Activated B cell treated with CpG ODN at 0.5 μM for 24 hours (primary cell): ENCODE results near the gene RGS17. TPM values are rescaled to one million over a fixed set of nuclear protein-coding genes. Genes with fewer than 3 reads are reported as not detected.

ENCODE experiments used
- ATAC-seq: fragments of 200-7000 bp; cut with Tn5 transposase; one replicate; pipeline ENCODE4 v1.10.0; 2021; ENCODE audit warnings: low read depth, mild to moderate bottlenecking, moderate library complexity
- CTCF ChIA-PET: fragments of 350-600 bp; sonication (Branson Sonifier 250); formaldehyde crosslinking; loops from one replicate; lab custom pipeline; 2021; ENCODE audit warnings: antibody characterized with exemption; lab: Charles Lee
- POLR2A ChIA-PET: fragments of 350-600 bp; sonication (Branson Sonifier 250); formaldehyde crosslinking; loops from one replicate; lab custom pipeline; 2021; ENCODE audit warnings: antibody characterized with exemption; lab: Charles Lee
- DNase-seq: peaks from one replicate; pipeline ENCODE4 v3.0.0; 2022
- H3K27ac Mint-ChIP-seq: one replicate; pipeline ENCODE4 v1.8.0; 2020; ENCODE audit warnings: mixed read lengths
- H3K27me3 Mint-ChIP-seq: one replicate; pipeline ENCODE4 v1.8.0; 2021; ENCODE audit warnings: mixed read lengths
- H3K36me3 Mint-ChIP-seq: one replicate; pipeline ENCODE4 v1.8.0; 2021; ENCODE audit warnings: low read depth, mixed read lengths
- H3K4me1 Mint-ChIP-seq: one replicate; pipeline ENCODE4 v1.8.0; 2021; ENCODE audit warnings: mixed read lengths
- H3K4me3 Mint-ChIP-seq: one replicate; pipeline ENCODE4 v1.8.0; 2020; ENCODE audit warnings: mild to moderate bottlenecking, mixed read lengths
- H3K9me3 Mint-ChIP-seq: one replicate; pipeline ENCODE4 v1.8.0; 2020; ENCODE audit warnings: mixed read lengths
- intact Hi-C: fragments of 100-400 bp; cut with micrococcal nuclease; formaldehyde crosslinking; loops from one replicate; pipeline ENCODE4 v1.15.1; 2024
- total RNA-seq: library from RNA; stranded (reverse); gene quantifications from 2 replicates; pipeline ENCODE4 v1.2.3, GENCODE V29; 2022
- TF ChIP-seq, protein P1 (sequence below): fragments of 200-600 bp; IDR thresholded peaks from one replicate; pipeline ENCODE4 v1.8.0; 2022; ENCODE audit warnings: antibody characterized with exemption, mild to moderate bottlenecking

The RGS17 gene
- total RNA-seq, 1 donor from 2014 or later: not detected

DNA sequence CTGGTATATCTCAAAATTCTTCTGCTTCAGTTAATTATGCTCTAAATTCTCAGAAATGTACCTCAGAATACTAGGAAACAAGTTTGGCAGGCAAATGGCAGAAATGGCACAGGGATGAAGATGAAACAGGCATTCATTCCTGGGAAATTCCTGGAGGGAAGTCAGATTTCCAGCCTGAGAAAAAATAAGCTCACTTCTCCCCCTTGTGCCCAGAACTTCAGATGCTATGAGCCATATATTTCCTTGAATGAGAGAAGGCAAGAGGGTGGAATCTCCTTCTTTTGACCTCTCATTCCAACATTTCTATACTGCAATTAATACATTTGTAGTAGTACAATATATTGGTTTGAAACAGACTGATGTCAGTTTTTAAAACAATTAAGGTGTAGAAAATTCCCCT, 22.8 kb downstream of the RGS17 start:
- DNase-seq: no peak
- H3K27me3 Mint-ChIP-seq: no peaks in the 10 kb centered on the region
- no peak overlapping the region for H3K27ac Mint-ChIP-seq
- no peak for ATAC-seq
- H3K36me3 Mint-ChIP-seq: no peaks in the 10 kb centered on the region
- no peak overlapping the region for H3K4me3 Mint-ChIP-seq
- ChIA-PET POLR2A (no interaction called here), CTCF (no interaction called here)
- peaks cover 2% of the 10 kb centered on the region for H3K9me3 Mint-ChIP-seq
- TF ChIP-seq, protein P1, sequence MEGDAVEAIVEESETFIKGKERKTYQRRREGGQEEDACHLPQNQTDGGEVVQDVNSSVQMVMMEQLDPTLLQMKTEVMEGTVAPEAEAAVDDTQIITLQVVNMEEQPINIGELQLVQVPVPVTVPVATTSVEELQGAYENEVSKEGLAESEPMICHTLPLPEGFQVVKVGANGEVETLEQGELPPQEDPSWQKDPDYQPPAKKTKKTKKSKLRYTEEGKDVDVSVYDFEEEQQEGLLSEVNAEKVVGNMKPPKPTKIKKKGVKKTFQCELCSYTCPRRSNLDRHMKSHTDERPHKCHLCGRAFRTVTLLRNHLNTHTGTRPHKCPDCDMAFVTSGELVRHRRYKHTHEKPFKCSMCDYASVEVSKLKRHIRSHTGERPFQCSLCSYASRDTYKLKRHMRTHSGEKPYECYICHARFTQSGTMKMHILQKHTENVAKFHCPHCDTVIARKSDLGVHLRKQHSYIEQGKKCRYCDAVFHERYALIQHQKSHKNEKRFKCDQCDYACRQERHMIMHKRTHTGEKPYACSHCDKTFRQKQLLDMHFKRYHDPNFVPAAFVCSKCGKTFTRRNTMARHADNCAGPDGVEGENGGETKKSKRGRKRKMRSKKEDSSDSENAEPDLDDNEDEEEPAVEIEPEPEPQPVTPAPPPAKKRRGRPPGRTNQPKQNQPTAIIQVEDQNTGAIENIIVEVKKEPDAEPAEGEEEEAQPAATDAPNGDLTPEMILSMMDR: no peak
- intact Hi-C loops: no loop called here
- no peaks in the 10 kb centered on the region for H3K4me1 Mint-ChIP-seq

DNA sequence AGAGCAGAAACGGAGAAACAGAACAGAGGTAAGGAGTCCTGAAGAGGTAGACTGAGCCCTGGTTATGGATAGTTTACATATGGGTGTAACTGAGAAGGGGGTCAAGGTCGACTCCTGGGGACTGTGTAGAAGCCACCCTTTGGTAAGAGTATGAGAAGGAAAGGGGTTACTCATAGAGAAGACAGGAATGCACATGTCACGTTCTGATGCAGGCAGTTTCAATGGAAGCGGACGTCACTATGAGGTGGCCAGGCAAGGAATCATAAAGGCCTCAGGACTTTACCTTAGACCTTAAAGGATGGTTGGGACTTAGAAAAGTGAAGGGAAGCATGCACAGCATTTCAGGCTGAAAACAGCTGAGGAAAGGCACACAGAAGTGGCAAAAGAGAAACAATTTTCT, 25.1 kb downstream of the RGS17 start:
- TF ChIP-seq, protein P1: no peak
- H3K27me3 Mint-ChIP-seq: no peaks in the 10 kb centered on the region
- ATAC-seq (no peak), DNase-seq (no peak)
- no peak overlapping the region for H3K27ac Mint-ChIP-seq
- H3K4me3 Mint-ChIP-seq: no peak overlapping the region
- H3K36me3 Mint-ChIP-seq: no peaks in the 10 kb centered on the region
- POLR2A ChIA-PET: no interaction called here
- no peaks in the 10 kb centered on the region for H3K9me3 Mint-ChIP-seq
- CTCF ChIA-PET: no interaction called here
- intact Hi-C loops: no loop called here
- H3K4me1 Mint-ChIP-seq: no peaks in the 10 kb centered on the region

DNA sequence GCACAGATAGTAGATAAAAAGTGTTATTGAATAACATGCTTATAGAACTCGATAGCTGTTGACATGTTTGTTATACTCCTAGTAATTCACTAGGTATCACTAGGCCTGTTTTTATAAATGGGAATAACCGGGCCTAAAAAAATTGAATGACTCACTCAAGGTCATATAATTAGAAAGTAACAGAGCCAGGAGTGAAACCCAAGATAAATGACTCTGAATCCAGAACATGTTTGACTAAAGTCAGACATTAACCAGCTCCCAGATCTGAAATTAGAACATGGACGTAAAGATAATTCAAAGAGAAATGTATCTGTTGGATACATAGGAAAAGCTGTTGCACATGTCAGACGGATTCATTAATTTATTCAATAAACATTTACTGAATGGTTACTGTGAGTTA, 26.9 kb downstream of the RGS17 start:
- Mint-ChIP-seq H3K36me3 (no peaks in the 10 kb centered on the region), H3K4me1 (no peaks in the 10 kb centered on the region), H3K4me3 (no peak overlapping the region), H3K27ac (no peak overlapping the region), H3K27me3 (no peaks in the 10 kb centered on the region), H3K9me3 (no peaks in the 10 kb centered on the region)
- TF ChIP-seq, protein P1: no peak
- ATAC-seq (no peak), DNase-seq (no peak)
- intact Hi-C loops: no loop called here
- CTCF ChIA-PET: no interaction called here
- POLR2A ChIA-PET: no interaction called here

DNA sequence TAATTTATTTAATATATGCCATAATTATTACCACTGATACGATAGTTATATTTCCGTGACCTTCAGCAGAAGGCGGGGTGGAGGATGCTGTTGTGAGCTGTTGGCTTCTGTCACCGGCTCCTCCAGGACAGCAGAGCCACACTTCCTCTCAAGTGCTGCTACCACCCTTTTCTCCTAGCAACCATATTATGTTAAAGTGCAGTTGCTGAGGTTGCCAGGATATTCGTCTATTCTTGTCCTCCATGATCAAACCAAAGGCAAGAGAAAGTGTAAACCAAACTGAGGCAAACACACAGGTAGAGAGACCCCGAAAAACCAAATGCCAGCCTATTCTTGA, 27.8 kb downstream of the RGS17 start:
- intact Hi-C loops: no loop called here
- CTCF ChIA-PET: no interaction called here
- Mint-ChIP-seq H3K9me3 (no peaks in the 10 kb centered on the region), H3K4me3 (no peak overlapping the region), H3K27ac (no peak overlapping the region), H3K27me3 (no peaks in the 10 kb centered on the region), H3K4me1 (no peaks in the 10 kb centered on the region), H3K36me3 (no peaks in the 10 kb centered on the region)
- DNase-seq (no peak), ATAC-seq (no peak)
- POLR2A ChIA-PET: no interaction called here
- TF ChIP-seq, protein P1: no peak

DNA sequence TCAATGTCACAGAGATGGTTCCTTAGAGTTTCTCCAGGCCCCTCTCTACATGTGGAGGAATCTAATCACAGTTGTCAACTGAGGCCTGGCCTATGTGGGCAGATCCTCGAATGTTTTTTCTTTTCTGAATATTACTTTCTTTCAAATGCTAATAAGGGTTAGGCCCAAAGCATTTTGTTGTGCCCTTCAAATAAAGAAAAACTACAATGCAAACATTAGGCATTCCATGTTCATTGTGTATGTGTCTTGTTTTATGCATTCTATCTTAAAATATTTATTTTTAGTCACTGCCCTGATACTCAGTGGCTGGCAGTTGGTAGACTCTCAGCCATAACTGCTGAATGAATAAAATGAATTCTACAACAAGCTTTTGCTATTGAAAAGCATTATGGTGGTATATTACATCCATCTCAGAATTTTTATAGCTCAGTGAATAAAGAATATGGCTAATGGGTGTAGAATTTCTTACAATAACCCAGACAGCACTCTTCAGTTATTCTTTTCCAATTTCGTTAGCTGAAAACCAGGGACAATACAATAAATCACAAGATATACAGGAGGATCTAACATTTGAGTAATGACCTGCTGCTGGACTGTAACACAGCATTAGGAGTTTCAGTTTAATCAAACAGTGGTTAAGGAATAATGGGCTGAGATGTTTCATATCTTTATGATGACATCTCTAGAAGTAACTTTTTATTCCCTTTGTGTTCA, 28.3 kb downstream of the RGS17 start:
- TF ChIP-seq, protein P1: no peak
- ChIA-PET POLR2A (no interaction called here), CTCF (no interaction called here)
- ATAC-seq (no peak), DNase-seq (no peak)
- Mint-ChIP-seq H3K27me3 (no peaks in the 10 kb centered on the region), H3K4me1 (no peaks in the 10 kb centered on the region), H3K36me3 (no peaks in the 10 kb centered on the region), H3K4me3 (no peak overlapping the region), H3K9me3 (no peaks in the 10 kb centered on the region), H3K27ac (no peak overlapping the region)
- intact Hi-C loops: no loop called here
